ENCODE measurements around the gene PRRX2.

The PRRX2 gene

GRCh38 chr9:129712634-129713401, 47.4 kb downstream of the PRRX2 start:
- no peak for DNase-seq

GRCh38 chr9:129713402-129713679, 47.9 kb downstream of the PRRX2 start:
- DNase-seq = no peak

- no peak for DNase-seq
These were observed 49.1 kb downstream of the PRRX2 start for GRCh38 chr9:129714511-129715061.

GRCh38 chr9:129716091-129716490, 50.6 kb downstream of the PRRX2 start:
- DNase-seq = no peak

- DNase-seq = no peak
These were observed 52.5 kb downstream of the PRRX2 start for GRCh38 chr9:129717991-129718390.

GRCh38 chr9:129718647-129719046, 53.2 kb downstream of the PRRX2 start:
- no peak for DNase-seq

- no peak for DNase-seq
These were observed 53.7 kb downstream of the PRRX2 start for GRCh38 chr9:129719135-129719534.

GRCh38 chr9:129720181-129720864, 54.9 kb downstream of the PRRX2 start:
- no peak for DNase-seq

- no peak for DNase-seq
These were observed 55.6 kb downstream of the PRRX2 start for GRCh38 chr9:129720865-129721545.

- DNase-seq = no peak
These were observed 57.5 kb downstream of the PRRX2 start for GRCh38 chr9:129722913-129723312.

- DNase-seq = no peak
These were observed 59.2 kb downstream of the PRRX2 start for GRCh38 chr9:129724456-129725190.

GRCh38 chr9:129725795-129726251, 60.4 kb downstream of the PRRX2 start:
- DNase-seq = no peak

- peak; percentile 53 for DNase-seq
These were observed 61.1 kb downstream of the PRRX2 start for GRCh38 chr9:129726322-129727160.

GRCh38 chr9:129728744-129729143, 63.3 kb downstream of the PRRX2 start:
- DNase-seq = no peak

GRCh38 chr9:129731477-129732085, 66.1 kb downstream of the PRRX2 start:
- DNase-seq = no peak

- DNase-seq = no peak
These were observed 66.7 kb downstream of the PRRX2 start for GRCh38 chr9:129732100-129732499.

GRCh38 chr9:129732946-129733631, 67.6 kb downstream of the PRRX2 start:
- no peak for DNase-seq

- no peak for DNase-seq
These were observed 68.1 kb downstream of the PRRX2 start for GRCh38 chr9:129733632-129733953.

- DNase-seq = no peak
These were observed 70.1 kb downstream of the PRRX2 start for GRCh38 chr9:129735546-129735945.

- DNase-seq = no peak
These were observed 70.9 kb downstream of the PRRX2 start for GRCh38 chr9:129736334-129736733.

Data from CD4-positive, alpha-beta T cell treated with Interferon gamma for 1 hour (primary cell).